Epithelial cell of esophagus (primary cell): ENCODE measurements around the gene PTH2.

Experiments used
- DNase-seq: peaks from one replicate; pipeline ENCODE4 v3.0.0; 2010; ENCODE audit warnings: low read depth
- H3K4me3 ChIP-seq: 2 replicates; pipeline ENCODE4 v1.5.1; 2011; ENCODE audit warnings: mild to moderate bottlenecking, low read length, control low read depth
- CTCF ChIP-seq: IDR thresholded peaks from 2 replicates; pipeline ENCODE4 v1.5.1; 2011; ENCODE audit warnings: low read depth, mild to moderate bottlenecking, low read length, control low read depth, inconsistent platforms; ENCODE audit not compliant: insufficient read depth; ENCODE audit errors: missing control alignments

Gene PTH2

GRCh38 chr19:49435670-49436069 lies 12.4 kb upstream of the PTH2 start:
- no peak for TF ChIP-seq CTCF
- H3K4me3 ChIP-seq: no peak overlapping the region
- DNase-seq: no peak

- DNase-seq: no peak
- TF ChIP-seq CTCF: no peak
Observed at GRCh38 chr19:49434907-49435583, 11.8 kb upstream of the PTH2 start.

GRCh38 chr19:49433240-49433901 lies 10.1 kb upstream of the PTH2 start:
- no peak for DNase-seq
- no peak for TF ChIP-seq CTCF
- H3K4me3 ChIP-seq: no peak overlapping the region

More at GRCh38 chr19:49434907-49435583, 11.8 kb upstream of the PTH2 start:
- H3K4me3 ChIP-seq: no peak overlapping the region

- no peak for TF ChIP-seq CTCF
- peak; percentile 41 for DNase-seq
- no peak overlapping the region for H3K4me3 ChIP-seq
Observed at GRCh38 chr19:49432141-49433073, 9.2 kb upstream of the PTH2 start.

- no peak for DNase-seq
- TF ChIP-seq CTCF: no peak
- no peak overlapping the region for H3K4me3 ChIP-seq
Observed at GRCh38 chr19:49431330-49431749, 8.1 kb upstream of the PTH2 start.

GRCh38 chr19:49430678-49431329 lies 7.6 kb upstream of the PTH2 start:
- no peak overlapping the region for H3K4me3 ChIP-seq
- DNase-seq: no peak
- TF ChIP-seq CTCF: peak; percentile 24
